RPMI8226 (cell line): ENCODE results near the gene PPIP5K1.
"Not testable (repeated sequence)": the region's sequence is repeated elsewhere in the genome, so short reads cannot be mapped to it uniquely, and the experiment has no call there.

ENCODE experiments used
- DNase-seq: peaks from one replicate; pipeline ENCODE4 v3.0.0-alpha.2; 2015

PPIP5K1 gene

DNA sequence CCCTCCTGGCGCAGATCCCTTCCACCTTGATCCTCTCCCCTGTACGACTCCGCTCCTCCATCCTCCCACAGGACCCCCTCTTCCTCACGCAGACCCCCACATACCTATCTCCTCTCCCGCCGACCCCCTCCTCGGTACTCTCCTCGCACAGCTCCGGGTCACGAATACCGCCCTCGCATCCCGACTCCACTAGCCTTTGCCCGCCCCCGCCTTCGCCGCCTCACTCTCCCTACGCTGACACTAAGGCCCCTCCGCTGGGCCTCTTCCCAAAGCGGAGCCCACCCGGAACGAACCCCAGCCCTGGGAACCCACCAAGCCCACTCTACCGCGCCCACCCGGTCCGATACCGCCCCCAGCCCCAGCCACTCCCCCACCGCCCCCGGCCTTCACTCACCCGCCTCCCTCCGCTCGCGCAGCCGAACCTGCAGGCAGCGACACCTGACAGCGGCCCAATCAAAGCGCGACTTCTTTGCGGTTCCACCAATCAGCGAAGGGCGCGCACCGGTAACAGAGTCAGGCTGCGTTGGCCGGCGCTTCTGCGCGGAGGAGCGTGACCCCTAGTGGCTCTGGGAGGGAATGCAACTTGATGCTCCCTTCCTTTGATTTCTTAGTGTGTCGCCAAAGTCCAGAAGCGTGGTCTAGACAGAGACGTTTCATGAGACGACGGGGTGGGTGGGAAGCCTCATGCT, at the start of gene PPIP5K1:
Gene PPIP5K1 (minus strand): TSS at position 431 of the 689 bp plus-strand sequence. CDS start 5,704 bp downstream, outside the sequence.
- not testable (repeated sequence) for DNase-seq

DNA sequence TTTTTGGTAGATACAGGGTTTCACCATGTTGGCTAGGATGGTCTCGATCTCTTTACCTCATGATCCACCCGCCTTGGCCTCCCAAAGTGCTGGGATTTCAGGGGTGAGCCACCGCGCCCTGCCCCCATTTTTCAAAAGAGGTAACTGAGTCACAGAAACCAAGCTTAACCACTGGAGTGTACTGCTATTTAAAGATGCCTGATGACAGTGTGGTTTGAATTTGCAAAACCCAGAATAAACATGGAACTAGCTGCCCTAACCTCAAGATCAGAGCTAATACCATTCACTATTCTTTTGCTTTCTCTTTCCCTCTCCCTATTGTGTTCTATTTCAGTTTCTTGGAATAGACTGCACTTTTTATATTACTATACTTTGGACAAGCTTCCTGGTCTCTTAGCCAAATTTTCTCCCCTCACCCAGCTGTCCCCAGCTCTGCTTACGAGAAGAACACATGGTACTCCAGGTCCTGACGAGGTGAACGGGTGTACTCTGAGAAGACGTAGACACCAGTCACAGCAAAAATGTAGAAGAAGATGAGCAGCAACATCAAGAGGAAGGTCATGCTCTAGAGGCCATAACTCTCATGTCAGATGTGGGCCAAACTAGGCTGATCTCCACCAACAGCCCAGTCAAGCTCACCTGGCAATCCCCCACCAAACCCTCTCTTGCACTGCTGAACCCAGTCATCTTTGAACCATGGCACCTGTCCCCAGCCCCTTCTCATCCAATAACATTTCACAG, 48.6 kb upstream of the PPIP5K1 start:
- not testable (repeated sequence) for DNase-seq

GRCh38 chr15:43626937-43627336, 36.9 kb upstream of the PPIP5K1 start:
- not testable (repeated sequence) for DNase-seq

DNA sequence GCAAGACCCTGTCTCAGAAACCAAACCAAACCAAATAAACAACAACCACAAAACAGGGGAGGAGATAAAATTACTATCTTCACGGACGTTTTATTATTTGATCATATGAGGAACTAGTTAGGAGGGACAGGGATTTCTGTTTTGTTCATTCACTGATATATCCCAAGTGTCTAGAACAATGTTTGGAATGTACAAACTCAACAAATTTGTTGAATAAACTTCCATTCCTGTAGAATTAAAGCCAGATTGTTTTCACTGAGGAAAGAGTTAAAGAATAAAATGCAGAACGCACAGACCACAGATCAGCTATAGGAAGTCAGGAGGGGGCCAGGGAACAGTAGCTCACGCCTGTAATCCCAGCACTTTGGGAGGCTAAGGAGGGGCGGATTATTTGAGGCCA, 35.1 kb upstream of the PPIP5K1 start:
- DNase-seq = no peak

GRCh38 chr15:43622068-43622799, 32.2 kb upstream of the PPIP5K1 start:
- DNase-seq = not testable (repeated sequence)

DNA sequence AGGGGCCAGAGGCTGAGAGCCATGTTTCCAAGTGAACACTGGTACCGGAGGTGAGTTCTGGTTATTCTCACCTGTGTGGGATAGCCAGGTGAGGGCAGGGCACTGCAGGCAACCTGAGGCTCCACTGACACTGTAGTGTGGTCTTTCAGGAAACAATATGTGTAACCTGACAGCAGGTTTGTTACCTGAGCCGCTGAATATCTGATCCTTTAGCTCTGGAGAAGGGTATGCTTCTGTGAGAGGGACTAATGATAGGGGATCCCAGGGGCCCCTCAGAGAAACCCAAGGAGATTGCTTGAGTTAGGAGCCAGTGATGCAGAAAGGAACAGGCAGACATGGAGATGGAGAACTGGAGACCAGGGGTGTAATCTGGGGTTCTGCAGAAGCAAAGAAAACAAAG, 28.7 kb upstream of the PPIP5K1 start, which contains the start of gene STRC:
Gene STRC (minus strand): TSS at position 101 of the 400 bp plus-strand sequence. CDS start 78 bp downstream, at position 23.
- DNase-seq = not testable (repeated sequence)

- not testable (repeated sequence) for DNase-seq
Measured at GRCh38 chr15:43617750-43618149, 27.7 kb upstream of the PPIP5K1 start.

DNA sequence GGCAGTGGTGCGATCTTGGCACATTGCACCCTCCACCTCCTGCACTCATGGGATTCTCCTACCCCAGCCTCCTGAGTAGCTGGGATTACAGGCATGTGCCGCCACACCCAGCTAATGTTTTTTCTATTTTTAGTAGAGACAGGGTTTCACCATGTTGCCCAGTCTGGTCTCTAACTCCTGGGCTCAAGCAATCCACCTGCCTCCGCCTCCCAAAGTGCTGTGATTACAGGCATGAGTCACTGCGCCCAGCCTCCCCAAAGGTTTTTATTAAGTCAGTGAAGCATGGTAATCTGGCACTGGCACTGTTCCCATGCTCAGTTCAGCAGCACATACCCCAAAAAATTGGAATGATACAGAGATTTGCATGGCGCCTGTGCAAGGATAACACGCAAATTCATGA, 12.2 kb upstream of the PPIP5K1 start:
- DNase-seq = not testable (repeated sequence)

DNA sequence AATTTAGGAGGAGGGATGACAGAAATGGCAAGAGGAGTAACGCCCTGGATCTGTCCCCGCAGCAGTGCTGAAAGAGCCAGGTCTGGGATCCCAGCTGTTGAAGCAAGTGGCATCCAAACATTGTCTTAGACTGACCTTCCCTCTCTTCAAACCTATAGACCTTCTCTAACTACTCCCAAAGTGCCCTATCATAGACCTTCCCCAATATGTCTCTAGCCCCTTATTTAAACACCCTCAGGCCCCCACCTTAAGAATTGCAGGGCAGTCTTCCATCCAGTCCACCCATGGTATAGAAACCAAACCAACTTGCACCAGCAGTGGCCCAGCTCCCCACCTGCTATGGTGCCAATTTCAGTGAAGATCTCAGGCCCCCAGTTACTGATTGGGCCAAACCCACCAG, 10.2 kb upstream of the PPIP5K1 start:
- not testable (repeated sequence) for DNase-seq

GRCh38 chr15:43599131-43599530, 9.1 kb upstream of the PPIP5K1 start:
- DNase-seq = not testable (repeated sequence)

DNA sequence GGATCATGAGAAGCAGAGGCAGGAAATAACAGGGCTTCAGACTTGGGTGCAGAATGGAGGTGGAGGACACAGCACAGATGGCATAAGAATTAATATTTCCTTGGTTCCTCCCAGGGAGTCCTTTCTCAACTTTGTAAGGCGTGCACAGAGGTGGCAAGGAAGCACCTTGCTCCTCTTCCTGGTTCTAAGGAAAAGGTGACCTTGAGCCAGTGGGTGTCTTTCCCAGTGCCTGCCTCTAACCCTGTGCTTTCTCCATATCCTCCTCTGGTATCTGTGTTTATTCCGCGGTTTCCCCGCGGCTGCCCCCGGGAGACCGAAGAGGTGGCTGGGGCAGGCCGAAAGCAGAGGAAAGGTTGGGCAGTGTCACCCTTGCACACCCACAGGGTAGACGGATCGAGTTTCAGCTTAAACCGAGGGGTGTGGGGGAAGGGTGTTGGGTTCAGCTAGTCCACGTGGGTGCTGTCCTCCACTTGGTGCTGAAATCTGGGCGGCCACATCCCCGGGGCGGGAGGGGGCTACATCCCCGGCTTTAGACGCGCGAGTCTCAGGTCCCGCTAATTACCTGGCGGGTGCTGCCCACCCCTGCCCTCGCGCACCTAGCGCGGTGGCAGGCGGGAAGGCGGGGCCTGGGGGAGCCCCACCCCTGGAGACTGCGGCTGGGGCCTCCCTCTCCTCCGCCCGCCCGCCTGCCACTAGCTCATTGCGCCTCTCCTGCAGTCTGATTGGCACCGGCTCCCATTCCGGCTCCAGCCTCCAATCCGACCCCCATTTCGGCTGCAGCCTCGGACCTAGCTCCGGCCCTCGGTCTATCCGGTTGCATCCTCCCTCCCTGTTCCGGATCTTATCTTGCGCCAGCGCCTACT, 3.6 kb upstream of the PPIP5K1 start, which contains the start of gene CKMT1B:
Gene CKMT1B (plus strand): TSS at position 700 of the 863 bp plus-strand sequence. CDS start 192 bp downstream, outside the sequence.
- not testable (repeated sequence) for DNase-seq

GRCh38 chr15:43592841-43593240, 2.8 kb upstream of the PPIP5K1 start:
- not testable (repeated sequence) for DNase-seq

DNA sequence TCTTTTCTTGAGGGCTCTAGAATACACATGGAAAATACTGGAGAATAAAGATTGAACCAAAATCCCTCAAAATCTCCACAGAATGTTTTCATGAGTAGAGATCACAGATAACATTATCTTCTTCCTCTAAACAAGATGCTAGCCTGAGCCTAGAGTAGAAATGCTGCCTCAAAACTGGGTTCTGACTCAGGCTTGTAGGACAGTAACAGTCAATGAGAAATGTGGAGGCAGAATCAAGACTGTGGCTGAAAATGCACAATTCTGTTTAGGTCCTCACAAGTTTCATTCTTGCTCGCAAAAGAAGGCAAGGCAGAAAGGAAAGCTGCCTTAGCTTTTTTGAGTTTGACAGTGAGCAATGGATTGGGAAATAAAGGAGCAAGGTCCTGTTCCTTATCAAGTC, 15.4 kb downstream of the PPIP5K1 start:
- not testable (repeated sequence) for DNase-seq

GRCh38 chr15:43566615-43567014, 23.4 kb downstream of the PPIP5K1 start:
- DNase-seq = not testable (repeated sequence)

- DNase-seq = not testable (repeated sequence)
Measured at GRCh38 chr15:43563793-43564192, 26.2 kb downstream of the PPIP5K1 start.

DNA sequence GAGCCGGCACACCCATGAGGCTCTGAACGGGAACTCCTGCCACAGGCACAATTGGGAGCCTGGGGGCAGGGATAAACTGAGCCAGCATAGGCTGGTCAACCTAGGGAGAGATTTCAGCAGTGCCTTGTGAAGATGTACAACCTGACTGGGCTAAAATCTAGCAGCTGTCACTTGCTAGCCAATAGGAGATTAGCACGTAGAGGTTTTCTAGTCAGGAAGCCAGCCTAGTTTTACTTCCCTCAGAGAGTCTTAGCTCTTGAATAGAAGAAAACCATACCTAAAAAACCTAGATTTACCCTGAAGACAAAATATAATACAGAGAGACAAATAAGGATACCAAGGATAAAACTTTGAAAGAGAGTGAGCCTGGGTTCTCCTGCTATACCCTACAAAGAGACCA, 27.3 kb downstream of the PPIP5K1 start:
- DNase-seq = not testable (repeated sequence)

DNA sequence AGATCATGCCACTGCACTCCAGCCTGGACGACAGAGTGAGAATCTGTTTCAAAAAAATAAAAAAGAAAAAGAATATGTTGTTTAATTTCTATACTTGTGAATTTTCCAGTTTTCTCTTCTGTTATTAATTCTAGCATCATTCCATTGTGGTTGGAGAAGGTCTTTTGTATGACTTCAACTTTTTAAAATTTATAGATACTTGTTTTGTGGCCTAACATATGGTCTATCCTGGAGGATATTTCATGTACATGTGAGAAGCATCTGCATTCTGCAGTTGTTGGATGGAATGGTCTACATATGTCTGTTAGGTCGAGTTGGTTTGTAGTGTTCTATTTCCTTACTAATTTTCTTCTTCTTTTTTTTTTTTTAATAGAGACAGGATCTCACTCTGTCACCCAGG, 37.0 kb downstream of the PPIP5K1 start:
- no peak for DNase-seq

- DNase-seq = no peak
Measured at GRCh38 chr15:43552256-43552655, 37.8 kb downstream of the PPIP5K1 start.

- DNase-seq = no peak
Measured at GRCh38 chr15:43550527-43551363, 39.3 kb downstream of the PPIP5K1 start.

- DNase-seq = no peak
Measured at GRCh38 chr15:43547539-43547938, 42.5 kb downstream of the PPIP5K1 start.

DNA sequence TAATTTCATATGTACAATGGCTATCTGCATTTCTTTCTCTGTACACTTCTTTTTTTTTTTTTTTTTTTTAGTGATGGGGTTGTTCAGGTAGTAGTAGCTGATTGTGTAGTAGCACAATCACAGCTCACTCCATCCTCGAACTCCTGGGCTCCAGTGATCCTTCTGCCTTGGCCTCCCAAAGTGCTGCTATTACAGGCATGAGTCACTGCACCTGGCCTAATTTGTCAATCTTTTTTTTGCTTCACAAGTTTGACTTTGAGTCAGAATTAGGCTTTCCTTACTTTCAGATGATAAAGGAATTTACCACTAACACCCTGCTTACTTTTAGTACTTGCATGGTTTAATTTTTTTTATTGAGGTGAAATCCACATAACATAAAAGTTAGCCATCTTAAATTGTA, 44.6 kb downstream of the PPIP5K1 start:
- DNase-seq = no peak
